IPS-11a (cell line): ENCODE data around the gene DDR2.
"Not testable (repeated sequence)": the region's sequence is repeated elsewhere in the genome, so short reads cannot be mapped to it uniquely, and the experiment has no call there.

Experiments
- H3K4me3 ChIP-seq: one replicate; pipeline ENCODE4 v1.5.1; 2013; ENCODE audit warnings: low read depth, low read length, control low read depth

Gene DDR2

GRCh38 chr1:162717548-162718184 lies 85.4 kb downstream of the DDR2 start:
- no peak overlapping the region for H3K4me3 ChIP-seq

- no peak overlapping the region for H3K4me3 ChIP-seq
Measured at GRCh38 chr1:162719678-162720077, 87.4 kb downstream of the DDR2 start.

- no peak overlapping the region for H3K4me3 ChIP-seq
Measured at GRCh38 chr1:162720996-162721395, 88.7 kb downstream of the DDR2 start.

GRCh38 chr1:162721471-162721870 lies 89.2 kb downstream of the DDR2 start:
- no peak overlapping the region for H3K4me3 ChIP-seq

- no peak overlapping the region for H3K4me3 ChIP-seq
Measured at GRCh38 chr1:162722036-162722435, 89.8 kb downstream of the DDR2 start.

- H3K4me3 ChIP-seq = no peak overlapping the region
Measured at GRCh38 chr1:162724583-162725120, 92.4 kb downstream of the DDR2 start.

GRCh38 chr1:162725301-162725837 lies 93.1 kb downstream of the DDR2 start:
- no peak overlapping the region for H3K4me3 ChIP-seq

GRCh38 chr1:162726555-162726954 lies 94.3 kb downstream of the DDR2 start:
- no peak overlapping the region for H3K4me3 ChIP-seq

- not testable (repeated sequence) for H3K4me3 ChIP-seq
Measured at GRCh38 chr1:162727493-162727892, 95.2 kb downstream of the DDR2 start.

- no peak overlapping the region for H3K4me3 ChIP-seq
Measured at GRCh38 chr1:162728573-162728972, 96.3 kb downstream of the DDR2 start.

GRCh38 chr1:162729195-162729774 lies 97.0 kb downstream of the DDR2 start:
- H3K4me3 ChIP-seq = not testable (repeated sequence)

GRCh38 chr1:162732094-162732493 lies 99.8 kb downstream of the DDR2 start:
- H3K4me3 ChIP-seq = no peak overlapping the region

GRCh38 chr1:162732566-162733335 lies 100.5 kb downstream of the DDR2 start:
- no peak overlapping the region for H3K4me3 ChIP-seq

- no peak overlapping the region for H3K4me3 ChIP-seq
Measured at GRCh38 chr1:162733336-162733590, 101.0 kb downstream of the DDR2 start.

GRCh38 chr1:162734047-162734446 lies 101.8 kb downstream of the DDR2 start:
- no peak overlapping the region for H3K4me3 ChIP-seq

- no peak overlapping the region for H3K4me3 ChIP-seq
Measured at GRCh38 chr1:162736184-162736583, 103.9 kb downstream of the DDR2 start.

- H3K4me3 ChIP-seq = no peak overlapping the region
Measured at GRCh38 chr1:162736633-162737067, 104.4 kb downstream of the DDR2 start.

- no peak overlapping the region for H3K4me3 ChIP-seq
Measured at GRCh38 chr1:162740755-162741154, 108.5 kb downstream of the DDR2 start.

- no peak overlapping the region for H3K4me3 ChIP-seq
Measured at GRCh38 chr1:162741574-162741973, 109.3 kb downstream of the DDR2 start.

GRCh38 chr1:162746264-162746942 lies 114.1 kb downstream of the DDR2 start:
- H3K4me3 ChIP-seq = not testable (repeated sequence)

GRCh38 chr1:162753001-162753658 lies 120.9 kb downstream of the DDR2 start:
- H3K4me3 ChIP-seq = no peak overlapping the region
